ENCODE results near the gene SLC17A1. TPM values are rescaled to one million over a fixed set of nuclear protein-coding genes. Genes with fewer than 3 reads are reported as not detected.

The SLC17A1 gene
- total and polyA plus RNA-seq, 2 donors (not counting 3 experiments of a cell fraction or from before 2014, with no cell fraction given): not detected

- DNase-seq (ENCODE audit: low read depth, low spot score): no peak
- Histone ChIP-seq H3K4me2 (ENCODE audit: insufficient read depth, low read length) (no peak overlapping the region), H2AFZ (ENCODE audit: low read depth, low read length) (no peak overlapping the region), H3K4me3 (replicated peaks in 1 of 3; ENCODE audit: insufficient read depth in 1 of 3, low read depth in 1 of 3, low read length in 3 of 3) (no peak overlapping the region), H3K27me3 (ENCODE audit: control insufficient read depth in 2 of 2, insufficient read depth in 2 of 2, low read length in 2 of 2) (peaks cover 0 to 3% of the 10 kb centered on the region in 2 experiments), H4K20me1 (replicated peaks; ENCODE audit: control insufficient read depth, extremely low read depth, insufficient read depth, low read length) (no peaks in the 10 kb centered on the region), H3K9me3 (replicated peaks; ENCODE audit: control insufficient read depth, insufficient read depth, low read length) (no peaks in the 10 kb centered on the region), H3K9me1 (replicated peaks; ENCODE audit: control insufficient read depth, extremely low read depth, insufficient read depth, low read length) (no peaks in the 10 kb centered on the region), H3K36me3 (ENCODE audit: control insufficient read depth in 2 of 2, extremely low read depth in 1 of 2, insufficient read depth in 2 of 2, low read length in 2 of 2) (no peaks in the 10 kb centered on the region), H3K79me2 (ENCODE audit: control insufficient read depth, insufficient read depth, low read length) (no peaks in the 10 kb centered on the region), H3K9ac (replicated peaks; ENCODE audit: extremely low read depth, insufficient read depth, low read length) (no peak overlapping the region), H3K27ac (ENCODE audit: insufficient read depth, low read depth, low read length) (no peak overlapping the region), H3K4me1 (ENCODE audit: control insufficient read depth, extremely low read depth, insufficient read depth, low read length) (no peaks in the 10 kb centered on the region)
- dilution Hi-C loops (cut with MboI; ENCODE audit: extremely low pct_ligation_motif_present, low sequenced_read_pairs) (no loop called here), intact Hi-C loops (cut with micrococcal nuclease) (no loop called here)
- no TSS peak for BruUV-seq (replicated peaks)
- FAIRE-seq: no peak
- no peak for TF ChIP-seq POLR2A (IDR thresholded peaks at IDR 0.05; ENCODE audit: low read depth, low read length)
- TF ChIP-seq CTCF (IDR thresholded peaks at IDR 0.05; ENCODE audit: extremely low read depth in 1 of 2, insufficient read depth in 1 of 2, low read depth in 1 of 2, low read length in 2 of 2): no peak
- no peak for TF ChIP-seq MAX (IDR thresholded peaks at IDR 0.05; ENCODE audit: insufficient read depth, insufficient read length)
- TF ChIP-seq MYC (IDR thresholded peaks at IDR 0.05; ENCODE audit: low read depth, low read length): no peak
- TF ChIP-seq FOS (IDR thresholded peaks at IDR 0.05; ENCODE audit: borderline replicate concordance, insufficient read depth, low read length): no peak
- TF ChIP-seq EZH2 (IDR thresholded peaks at IDR 0.05; ENCODE audit: borderline replicate concordance, low read depth, low read length, severe bottlenecking): no peak
- no peak for TF ChIP-seq GATA2 (IDR thresholded peaks at IDR 0.05; ENCODE audit: insufficient read depth, insufficient read length, low read depth, low read length)
- no peak for TF ChIP-seq POLR2AphosphoS5 (IDR thresholded peaks at IDR 0.05; ENCODE audit: insufficient read depth, low read depth, low read length)
- no peak for TF ChIP-seq JUN (IDR thresholded peaks at IDR 0.05; ENCODE audit: borderline replicate concordance, insufficient read depth, insufficient read length, low read depth)
- ChIA-PET CTCF (interaction anchor here (1.7 kb wide), 1 partner anchor 92 kb away, joined by 5 read pairs; no protein-coding TSS in a partner anchor), POLR2A (no interaction called here)
Measured at GRCh38 chr6:25880601-25881000, 48.7 kb upstream of the SLC17A1 start.

All from endothelial cell of umbilical vein (primary cell).